Activated gamma-delta T cell treated with anti-CD3 and anti-CD28 coated beads, Interleukin-2, amount 50 U/mL, for 16 hours (primary cell): ENCODE data around the gene DPY19L3.
"Not testable (repeated sequence)": the region's sequence is repeated elsewhere in the genome, so short reads cannot be mapped to it uniquely, and the experiment has no call there.

Experiments used
- DNase-seq: peaks from one replicate; pipeline ENCODE4 v3.0.0-alpha.2; 2020; ENCODE audit warnings: low read depth

DPY19L3 gene

GRCh38 chr19:32512498-32512897 lies 106.9 kb downstream of the DPY19L3 start:
- not testable (repeated sequence) for DNase-seq

- DNase-seq: no peak
Observed at GRCh38 chr19:32519023-32519422, 113.5 kb downstream of the DPY19L3 start.

GRCh38 chr19:32522967-32523366 lies 117.4 kb downstream of the DPY19L3 start:
- DNase-seq: no peak

GRCh38 chr19:32526895-32527294 lies 121.3 kb downstream of the DPY19L3 start:
- no peak for DNase-seq

DNA sequence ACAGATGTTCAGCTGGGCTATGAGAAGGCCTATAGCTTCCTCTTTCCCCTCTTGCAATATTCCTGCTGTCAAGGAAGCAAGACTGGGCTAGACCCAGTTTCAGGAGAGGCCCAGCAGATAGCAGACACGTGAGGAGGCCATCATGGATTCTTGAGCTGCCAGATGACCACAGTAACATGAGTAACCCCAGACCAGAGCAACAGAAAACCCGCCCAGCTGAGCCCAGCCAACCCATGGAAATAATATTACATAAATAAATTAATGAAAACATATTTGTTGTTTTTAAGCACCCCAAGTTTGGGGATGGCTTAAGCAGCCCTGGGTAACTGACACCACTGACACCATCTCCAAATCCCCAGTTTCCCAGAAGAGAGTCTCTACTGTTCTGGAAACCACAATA lies 125.2 kb downstream of the DPY19L3 start:
- no peak for DNase-seq

DNA sequence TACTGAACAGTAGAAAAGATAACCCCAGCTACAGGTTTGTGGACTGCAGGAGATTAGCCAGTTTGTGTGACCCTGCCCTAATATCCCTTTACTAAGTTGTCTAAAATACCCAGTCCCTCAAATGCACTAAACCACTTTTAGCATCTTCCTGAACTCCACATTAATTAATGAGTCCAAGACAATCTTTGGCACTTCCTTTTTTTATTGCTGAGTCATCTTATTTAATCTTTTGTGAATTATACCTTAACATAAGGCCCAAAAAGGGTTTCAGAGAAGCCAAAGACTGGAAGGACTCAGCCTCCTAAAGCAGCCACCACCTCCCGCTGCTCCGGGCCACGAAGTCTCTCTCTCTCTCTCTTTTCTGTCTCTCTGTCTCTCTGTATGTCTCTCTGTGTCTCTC lies 126.7 kb downstream of the DPY19L3 start:
- no peak for DNase-seq
